Neuronal stem cell (in vitro differentiated cells): ENCODE measurements around the gene GPR34.

Source experiments
- DNase-seq: peaks from one replicate; pipeline ENCODE4 v3.0.0-alpha.2; 2013; ENCODE audit warnings: low spot score
- H2AFZ ChIP-seq: one replicate; pipeline ENCODE4 v1.6.1; 2013; ENCODE audit warnings: mild to moderate bottlenecking, low read length, inconsistent platforms
- H2AK5ac ChIP-seq: 2 replicates; pipeline ENCODE4 v1.6.1; 2013; ENCODE audit warnings: low read depth, mild to moderate bottlenecking, inconsistent platforms, low read length, moderate library complexity, mixed read lengths
- H2BK120ac ChIP-seq: 2 replicates; pipeline ENCODE4 v1.6.1; 2013; ENCODE audit warnings: low read depth, mild to moderate bottlenecking, inconsistent platforms, low read length, moderate library complexity, mixed read lengths
- H2BK12ac ChIP-seq: one replicate; pipeline ENCODE4 v1.6.1; 2013; ENCODE audit warnings: low read length, inconsistent platforms
- H2BK15ac ChIP-seq: 2 replicates; pipeline ENCODE4 v1.6.1; 2013; ENCODE audit warnings: mild to moderate bottlenecking, low read length, inconsistent platforms, mixed read lengths
- H2BK5ac ChIP-seq: one replicate; pipeline ENCODE4 v1.6.1; 2013; ENCODE audit warnings: inconsistent platforms, mild to moderate bottlenecking, low read length, moderate library complexity
- H3K14ac ChIP-seq: one replicate; pipeline ENCODE4 v1.6.1; 2013; ENCODE audit warnings: low read length, inconsistent platforms
- H3K18ac ChIP-seq: 2 replicates; pipeline ENCODE4 v1.6.1; 2013; ENCODE audit warnings: low read length, inconsistent platforms
- H3K23ac ChIP-seq: 2 replicates; pipeline ENCODE4 v1.6.1; 2013; ENCODE audit warnings: low read depth, mild to moderate bottlenecking, mixed read lengths, low read length, inconsistent platforms; ENCODE audit not compliant: poor library complexity
- H3K27ac ChIP-seq: replicated peaks from 3 replicates; pipeline ENCODE4 v1.5.1; 2013; ENCODE audit warnings: low read length, inconsistent platforms
- H3K27me3 ChIP-seq, 3 experiments: 2 replicates each; pipeline ENCODE4 v1.6.1; 2013; ENCODE audit warnings: low read length in 3 of 3, mild to moderate bottlenecking in 2 of 3, inconsistent platforms in 1 of 3, low read depth in 1 of 3, mixed read lengths in 1 of 3, moderate library complexity in 1 of 3; ENCODE audit not compliant: control insufficient read depth in 3 of 3, insufficient read depth in 3 of 3
- H3K36me3 ChIP-seq, 2 donors: replicated peaks in 1 of 2; 2 replicates each; pipeline ENCODE4 v1.6.1; 2013; ENCODE audit warnings: low read length in 2 of 2; ENCODE audit not compliant: control insufficient read depth in 2 of 2, insufficient read depth in 2 of 2
- H3K4ac ChIP-seq: 2 replicates; pipeline ENCODE4 v1.6.1; 2013; ENCODE audit warnings: inconsistent platforms, mild to moderate bottlenecking, low read length, moderate library complexity
- H3K4me1 ChIP-seq, 2 donors: 1 replicate in 1 of 2; 2 replicates in 1 of 2; pipeline ENCODE4 v1.6.1; 2013; ENCODE audit warnings: low read length in 2 of 2, low read depth in 1 of 2; ENCODE audit not compliant: control insufficient read depth in 2 of 2, insufficient read depth in 1 of 2
- H3K4me2 ChIP-seq: one replicate; pipeline ENCODE4 v1.6.1; 2013; ENCODE audit warnings: mild to moderate bottlenecking, low read length, inconsistent platforms; ENCODE audit not compliant: insufficient read depth, poor library complexity, severe bottlenecking
- H3K4me3 ChIP-seq, 2 donors: 2 replicates each; pipeline ENCODE4 v1.5.1; 2013; ENCODE audit warnings: low read length in 2 of 2, mild to moderate bottlenecking in 2 of 2, inconsistent platforms in 1 of 2, moderate library complexity in 1 of 2
- H3K79me1 ChIP-seq: one replicate; pipeline ENCODE4 v1.6.1; 2013; ENCODE audit warnings: low read depth, mild to moderate bottlenecking, inconsistent platforms, low read length, moderate library complexity
- H3K9ac ChIP-seq: one replicate; pipeline ENCODE4 v1.6.1; 2013; ENCODE audit warnings: mild to moderate bottlenecking, low read depth, low read length, inconsistent platforms; ENCODE audit not compliant: poor library complexity
- H3K9me3 ChIP-seq, 2 donors: replicated peaks in 1 of 2; 2 replicates each; pipeline versions ENCODE3 to v1.6.1; 2013; ENCODE audit warnings: low read length in 2 of 2, mild to moderate bottlenecking in 2 of 2, inconsistent platforms in 1 of 2, low read depth in 1 of 2, mixed read lengths in 1 of 2, moderate library complexity in 1 of 2; ENCODE audit not compliant: control insufficient read depth in 2 of 2, insufficient read depth in 1 of 2
- H4K8ac ChIP-seq: one replicate; pipeline ENCODE4 v1.6.1; 2013; ENCODE audit warnings: low read depth, mild to moderate bottlenecking, inconsistent platforms, low read length, moderate library complexity
- H4K91ac ChIP-seq: one replicate; pipeline ENCODE4 v1.6.1; 2013; ENCODE audit warnings: low read length, low read depth, mild to moderate bottlenecking, inconsistent platforms; ENCODE audit not compliant: poor library complexity
- WGBS, 2 donors: extraction: QIAGEN DNeasy Blood & Tissue Kit; methylation state at CpG; one replicate each; pipeline ENCODE4 v1.1.7; 2013; ENCODE audit warnings: missing lambda C conversion rate in 2 of 2, mixed read lengths in 1 of 2; ENCODE audit not compliant: insufficient read length in 2 of 2, insufficient replicate concordance in 1 of 2; ENCODE audit errors: extremely low coverage in 2 of 2; 5-methylcytosine and 5-hydroxymethylcytosine counted together

Gene GPR34

DNA sequence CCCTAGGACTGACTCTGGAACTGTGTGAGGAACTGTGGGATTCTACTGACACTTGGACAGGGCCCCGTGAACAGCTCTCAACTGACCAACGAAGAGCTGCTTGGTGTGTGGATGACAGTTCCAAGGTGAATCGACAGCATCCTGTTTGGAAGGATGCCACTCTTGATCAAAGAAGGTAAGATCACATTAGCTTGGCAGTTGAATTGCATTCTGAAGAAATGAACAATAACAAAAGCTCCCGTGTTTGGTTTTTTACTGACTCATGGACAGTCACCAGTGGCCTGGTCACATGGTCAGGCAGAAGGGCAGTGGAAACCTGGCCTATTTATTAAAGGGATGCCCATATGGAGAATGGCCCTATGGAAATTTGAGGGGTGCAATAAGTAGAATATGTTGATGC lies 33.1 kb upstream of the GPR34 start:
- Histone ChIP-seq H3K18ac (no peak overlapping the region), H3K27ac (no peak overlapping the region), H4K91ac (no peak overlapping the region), H3K9ac (no peak overlapping the region), H3K4me1 (no peaks in the 10 kb centered on the region), H2AK5ac (no peak overlapping the region), H3K4me3 (no peak overlapping the region), H3K27me3 (no peaks in the 10 kb centered on the region), H2BK120ac (no peak overlapping the region), H3K36me3 (peaks cover 14 to 48% of the 10 kb centered on the region in 2 donors), H3K4ac (no peak overlapping the region), H3K79me1 (no peaks in the 10 kb centered on the region), H2BK12ac (no peak overlapping the region), H2BK5ac (no peak overlapping the region), H3K4me2 (no peak overlapping the region), H2BK15ac (no peak overlapping the region), H3K23ac (no peak overlapping the region), H3K14ac (no peak overlapping the region), H4K8ac (no peak overlapping the region), H3K9me3 (no peaks in the 10 kb centered on the region), H2AFZ (no peak overlapping the region)
- no CpG with 5 or more reads among the region's 4 CpGs for WGBS, 2 donors
- no peak for DNase-seq

- H3K18ac ChIP-seq = no peak overlapping the region
- no peak overlapping the region for H4K8ac ChIP-seq
- H3K27ac ChIP-seq = no peak overlapping the region
- DNase-seq = no peak
- no peaks in the 10 kb centered on the region for H3K4me1 ChIP-seq
- H3K27me3 ChIP-seq = no peaks in the 10 kb centered on the region
- no peak overlapping the region for H3K23ac ChIP-seq
- H3K14ac ChIP-seq = no peak overlapping the region
- no peak overlapping the region for H4K91ac ChIP-seq
- H3K36me3 ChIP-seq = peaks cover 7 to 49% of the 10 kb centered on the region in 2 donors
- H3K4me3 ChIP-seq = no peak overlapping the region
- no CpG with 5 or more reads among the region's 2 CpGs for WGBS, 2 donors
- H2AK5ac ChIP-seq = no peak overlapping the region
- H3K4me2 ChIP-seq = no peak overlapping the region
- H2BK120ac ChIP-seq = no peak overlapping the region
- no peak overlapping the region for H2AFZ ChIP-seq
- no peak overlapping the region for H3K4ac ChIP-seq
- no peak overlapping the region for H2BK15ac ChIP-seq
- no peak overlapping the region for H3K9ac ChIP-seq
- no peak overlapping the region for H2BK5ac ChIP-seq
- H3K9me3 ChIP-seq = no peaks in the 10 kb centered on the region
- H2BK12ac ChIP-seq = no peak overlapping the region
- H3K79me1 ChIP-seq = no peaks in the 10 kb centered on the region
Observed at GRCh38 chrX:41661366-41662095, 27.2 kb upstream of the GPR34 start.

- no peak for DNase-seq
- H3K4ac ChIP-seq = no peak overlapping the region
- H3K36me3 ChIP-seq = peaks cover 2 to 30% of the 10 kb centered on the region in 2 donors
- H3K4me3 ChIP-seq = no peak overlapping the region
- no peak overlapping the region for H2BK5ac ChIP-seq
- WGBS, 2 donors = no CpG with 5 or more reads among the region's 2 CpGs
- no peak overlapping the region for H2BK120ac ChIP-seq
- H3K27me3 ChIP-seq = no peaks in the 10 kb centered on the region
- no peaks in the 10 kb centered on the region for H3K9me3 ChIP-seq
- H4K91ac ChIP-seq = no peak overlapping the region
- H3K18ac ChIP-seq = no peak overlapping the region
- H3K4me2 ChIP-seq = no peak overlapping the region
- H3K79me1 ChIP-seq = no peaks in the 10 kb centered on the region
- no peaks in the 10 kb centered on the region for H3K4me1 ChIP-seq
- no peak overlapping the region for H4K8ac ChIP-seq
- H3K27ac ChIP-seq = no peak overlapping the region
- no peak overlapping the region for H3K23ac ChIP-seq
- H3K9ac ChIP-seq = no peak overlapping the region
- no peak overlapping the region for H3K14ac ChIP-seq
- H2BK15ac ChIP-seq = no peak overlapping the region
- H2AK5ac ChIP-seq = no peak overlapping the region
- H2BK12ac ChIP-seq = no peak overlapping the region
- H2AFZ ChIP-seq = no peak overlapping the region
Observed at GRCh38 chrX:41664375-41664901, 24.3 kb upstream of the GPR34 start.

GRCh38 chrX:41664908-41665307 lies 23.9 kb upstream of the GPR34 start:
- no peak overlapping the region for H2AK5ac ChIP-seq
- H3K4me3 ChIP-seq = no peak overlapping the region
- H4K91ac ChIP-seq = no peak overlapping the region
- H3K36me3 ChIP-seq = peaks cover 2 to 25% of the 10 kb centered on the region in 2 donors
- no peak overlapping the region for H3K27ac ChIP-seq
- H2BK5ac ChIP-seq = no peak overlapping the region
- H3K14ac ChIP-seq = no peak overlapping the region
- no peak overlapping the region for H2AFZ ChIP-seq
- no peak overlapping the region for H3K4me2 ChIP-seq
- no peak overlapping the region for H2BK15ac ChIP-seq
- no peak overlapping the region for H2BK12ac ChIP-seq
- H3K9ac ChIP-seq = no peak overlapping the region
- no peak overlapping the region for H3K23ac ChIP-seq
- no peaks in the 10 kb centered on the region for H3K27me3 ChIP-seq
- H3K18ac ChIP-seq = no peak overlapping the region
- no peak for DNase-seq
- H4K8ac ChIP-seq = no peak overlapping the region
- H3K9me3 ChIP-seq = no peaks in the 10 kb centered on the region
- no peak overlapping the region for H3K4ac ChIP-seq
- H3K4me1 ChIP-seq = no peaks in the 10 kb centered on the region
- H3K79me1 ChIP-seq = no peaks in the 10 kb centered on the region
- H2BK120ac ChIP-seq = no peak overlapping the region
